Activated T-cell treated with anti-CD3 and anti-CD28 coated beads for 48 hours (primary cell): ENCODE measurements around the gene PPM1H.

Experiments
- DNase-seq: peaks from one replicate; pipeline ENCODE4 v3.0.0-alpha.2; 2020; ENCODE audit warnings: low read depth

PPM1H gene

DNA sequence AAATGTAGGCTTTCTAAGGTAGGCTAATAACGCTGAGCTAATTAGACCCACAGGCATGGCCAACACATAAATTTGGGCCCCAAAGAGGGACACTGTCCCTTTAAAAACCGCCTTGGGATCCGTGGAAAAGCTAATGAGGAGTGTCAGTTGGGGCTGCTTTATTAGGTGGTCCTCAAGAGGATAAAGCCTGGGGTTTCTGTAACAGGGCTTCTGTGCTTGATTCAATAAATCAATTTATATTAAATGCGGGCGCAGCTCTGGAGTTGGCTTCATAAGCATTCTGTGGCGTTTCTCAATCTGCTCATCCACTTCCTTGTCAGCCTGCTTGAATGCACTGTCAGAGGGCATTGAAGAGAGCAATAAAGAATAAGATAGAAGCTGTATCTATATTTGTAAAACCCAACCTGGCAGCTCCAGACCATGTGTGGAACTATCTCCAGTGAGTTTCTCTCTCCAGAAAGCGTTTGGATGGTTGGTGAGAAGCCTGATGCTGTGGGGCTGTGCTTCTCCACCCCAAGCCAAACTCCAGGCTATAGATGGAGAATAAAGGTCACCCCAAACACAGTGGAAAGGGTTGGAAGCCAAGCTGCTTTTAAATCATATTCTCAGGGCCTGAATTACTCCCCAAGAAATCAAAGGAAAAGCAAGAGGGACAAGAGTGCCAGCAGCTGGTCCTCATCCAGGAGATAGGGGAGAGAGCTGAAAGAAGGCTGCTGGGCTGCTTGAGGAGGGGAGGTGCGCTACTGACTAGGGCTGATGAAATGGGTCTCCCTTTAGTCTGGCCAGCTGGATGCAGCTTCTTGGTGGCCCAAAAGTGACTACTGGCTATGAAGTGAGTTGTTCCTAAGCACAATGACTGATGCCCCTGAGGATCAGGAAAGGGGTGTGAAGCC, 222.0 kb downstream of the PPM1H start:
- no peak for DNase-seq

DNA sequence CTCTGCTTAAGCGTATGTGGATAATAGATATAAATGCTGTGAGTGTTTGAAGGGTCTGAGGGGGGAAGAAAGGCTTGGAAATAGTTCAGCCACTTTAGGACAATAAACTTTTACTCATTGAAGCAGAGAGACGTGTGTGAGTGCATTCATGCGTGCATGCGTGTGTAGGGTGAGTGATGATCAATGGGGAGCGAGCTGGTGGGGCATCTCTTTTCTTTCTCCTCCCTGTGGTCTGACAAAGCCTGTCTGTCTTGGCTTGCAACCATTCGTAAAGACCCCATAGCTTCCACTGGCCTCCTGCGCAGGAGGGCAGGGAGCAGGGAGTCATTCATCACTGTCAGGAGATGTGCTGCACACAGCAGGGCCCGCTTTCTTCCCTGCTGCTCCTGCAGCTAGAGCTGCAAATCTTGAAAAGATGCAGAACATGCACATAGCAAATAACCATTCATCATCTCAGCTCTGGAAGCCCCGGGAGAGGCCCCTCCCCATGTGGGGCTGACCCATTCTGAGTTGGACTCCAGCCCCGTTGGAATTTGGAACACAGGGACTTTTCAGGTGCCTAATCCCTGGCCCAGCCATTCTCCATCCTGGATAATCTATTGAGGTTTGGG, 223.2 kb downstream of the PPM1H start:
- DNase-seq: no peak

DNA sequence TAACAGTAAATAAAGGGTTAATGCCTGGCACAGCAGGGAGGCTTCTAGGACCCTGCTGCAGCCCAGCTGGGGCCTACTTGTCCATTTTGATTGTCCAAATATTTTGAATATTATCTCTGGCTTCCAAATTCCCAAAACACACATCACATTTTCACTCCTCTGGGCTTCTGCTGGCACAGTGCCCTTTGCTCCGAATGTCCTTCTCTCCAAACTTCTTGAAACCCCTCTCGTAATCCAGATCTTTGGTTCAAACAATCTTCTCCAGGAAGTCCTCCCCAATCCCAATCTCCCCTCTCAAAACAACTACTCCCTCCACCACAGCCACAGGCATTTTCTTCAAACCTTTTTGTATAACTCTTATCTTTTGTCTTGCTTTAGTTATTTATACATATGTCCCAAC, 225.6 kb downstream of the PPM1H start:
- DNase-seq: no peak

DNA sequence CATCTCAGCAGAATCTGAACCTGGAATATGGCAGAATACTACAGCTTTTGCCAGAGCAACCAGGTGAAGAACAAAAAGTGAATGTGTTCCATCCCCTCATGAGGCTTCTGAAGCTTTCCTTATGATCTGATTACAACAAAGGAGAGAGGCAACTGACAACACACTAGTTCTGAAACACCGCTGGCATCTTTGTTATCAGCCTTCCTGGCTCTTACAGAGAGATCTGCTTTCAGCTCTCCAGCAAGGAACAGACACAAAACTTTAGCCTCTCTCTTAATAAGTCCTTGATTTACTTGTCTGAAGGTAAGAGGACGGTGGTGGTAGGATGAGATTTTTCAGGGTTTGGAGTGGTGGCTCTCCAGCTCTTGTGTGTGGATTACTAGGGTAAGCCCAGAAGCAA, 227.0 kb downstream of the PPM1H start:
- no peak for DNase-seq

DNA sequence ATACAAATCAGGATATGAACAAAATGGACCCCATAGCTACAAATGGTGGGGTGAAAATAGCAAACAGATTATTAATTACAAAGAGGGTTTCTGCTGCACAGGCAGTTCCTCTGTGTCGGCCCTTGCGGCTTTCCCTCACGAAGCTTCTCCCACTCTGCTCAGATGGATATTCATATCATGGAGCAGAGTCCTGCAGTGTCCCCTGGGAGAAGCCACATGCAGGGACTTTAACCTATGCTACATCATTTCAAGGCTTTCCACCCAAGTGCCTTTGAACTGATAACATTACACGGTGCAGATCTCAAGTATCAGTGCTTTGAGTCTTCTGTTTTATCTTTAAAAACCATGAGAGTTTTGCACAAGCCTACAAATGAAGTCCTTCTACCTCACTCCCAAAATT, 229.1 kb downstream of the PPM1H start:
- no peak for DNase-seq

DNA sequence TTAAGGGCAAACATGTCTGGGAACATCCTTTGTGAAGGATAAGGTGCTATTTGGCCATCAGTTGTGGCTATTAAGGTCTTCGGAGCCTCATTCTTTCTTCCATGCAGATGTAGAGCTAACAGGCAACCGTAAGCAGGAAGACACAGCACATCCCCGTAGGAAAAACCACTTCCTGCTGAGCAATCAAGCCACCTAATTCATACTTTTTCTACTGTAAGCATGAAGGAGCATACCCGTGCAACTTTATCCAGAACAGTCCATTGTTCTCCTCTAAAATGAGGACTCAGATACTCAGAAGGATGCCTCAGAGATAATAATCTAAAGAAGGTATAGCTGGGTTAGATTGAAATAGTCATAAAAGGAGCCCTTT, 232.0 kb downstream of the PPM1H start:
- no peak for DNase-seq

DNA sequence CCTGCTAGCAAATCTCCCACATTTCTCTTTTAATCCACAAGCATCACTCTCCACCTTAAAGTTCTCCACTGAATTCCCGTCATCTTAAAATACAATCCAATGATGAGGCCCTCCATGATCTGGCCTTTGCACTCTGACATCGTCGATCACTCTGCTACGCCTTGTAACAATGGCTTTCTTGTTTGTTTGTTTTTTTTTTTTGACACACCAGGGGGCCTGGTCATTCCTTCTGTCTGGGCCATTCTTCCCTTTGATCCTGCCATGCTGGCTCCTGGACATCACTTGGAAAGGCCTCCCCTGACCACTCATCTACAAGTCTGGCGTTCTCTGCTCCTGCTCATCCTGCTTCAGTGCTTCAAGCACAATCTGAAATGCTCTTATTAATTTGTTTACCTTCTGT, 233.5 kb downstream of the PPM1H start:
- no peak for DNase-seq

DNA sequence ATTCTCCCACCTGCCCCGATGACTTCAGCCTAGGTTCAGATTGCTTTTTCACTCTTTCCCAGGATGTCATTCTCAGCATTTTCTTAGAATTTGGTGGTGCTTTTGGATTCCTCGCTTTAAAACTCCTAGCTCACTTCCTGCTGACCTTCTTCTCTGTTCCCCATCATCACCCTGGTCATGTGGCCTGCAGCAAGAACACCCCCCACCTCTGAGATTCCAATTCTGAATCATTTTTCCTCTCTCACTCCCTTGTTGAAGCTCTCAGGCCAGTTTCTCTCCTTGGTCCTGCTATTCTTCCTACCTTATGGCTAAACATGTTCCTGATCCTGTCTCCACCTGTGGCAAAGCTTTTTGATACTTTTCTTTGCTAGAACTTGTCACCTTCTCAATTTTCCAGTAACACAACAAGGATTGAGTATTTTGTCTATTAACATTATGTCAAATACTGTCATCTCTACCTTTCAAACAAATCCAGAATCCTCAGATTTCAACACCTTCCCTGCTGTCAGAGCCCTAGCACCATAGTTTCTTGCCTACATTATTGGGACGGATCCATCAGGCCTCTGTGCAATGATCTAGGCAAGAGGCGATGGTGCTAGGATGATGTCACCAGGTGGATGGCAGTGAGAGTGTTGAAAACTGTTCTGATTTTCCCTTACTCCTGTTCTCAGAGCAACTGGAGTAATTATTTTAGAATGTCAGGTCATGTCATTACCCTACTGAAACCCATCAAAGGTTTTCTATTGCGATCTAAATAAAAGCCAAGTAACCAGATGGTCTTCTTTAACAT, 234.7 kb downstream of the PPM1H start:
- DNase-seq: no peak

DNA sequence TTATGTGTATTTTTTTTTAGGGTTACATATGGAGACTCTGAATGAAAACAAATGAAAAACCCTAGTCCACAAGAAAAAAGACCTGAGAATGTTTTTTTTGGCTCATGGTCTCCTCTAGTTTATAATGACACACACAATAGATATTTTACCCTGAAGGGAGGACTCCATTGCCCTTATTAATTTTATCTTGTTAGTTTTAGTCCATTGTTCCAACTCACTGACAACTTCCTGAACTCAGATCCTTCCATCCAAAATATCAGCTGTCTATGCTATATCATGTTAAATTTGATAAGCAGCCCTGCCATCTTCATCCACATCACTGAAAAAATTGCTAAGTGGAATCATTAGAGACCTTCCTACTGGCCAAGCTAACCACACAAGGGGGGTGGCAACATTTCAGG, 236.2 kb downstream of the PPM1H start:
- no peak for DNase-seq

DNA sequence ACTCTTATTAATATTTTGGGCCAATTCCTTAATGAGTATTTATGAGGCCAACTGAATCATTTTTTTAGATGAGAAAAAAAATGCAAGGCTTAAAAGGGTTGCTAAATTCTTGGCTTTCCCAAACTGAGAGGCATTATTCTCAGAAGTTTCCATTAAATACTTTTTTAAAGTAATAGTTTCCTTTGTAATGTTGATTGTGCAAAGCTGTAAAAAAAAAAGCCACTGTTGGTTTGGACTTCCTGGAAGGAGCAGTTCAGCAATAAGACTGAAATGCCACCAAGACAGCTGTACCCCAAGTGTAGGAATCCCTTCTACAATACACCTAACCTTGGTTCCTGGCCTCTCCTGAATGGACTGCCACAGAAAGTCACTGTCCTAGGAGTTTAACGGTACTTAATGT, 237.1 kb downstream of the PPM1H start:
- no peak for DNase-seq

DNA sequence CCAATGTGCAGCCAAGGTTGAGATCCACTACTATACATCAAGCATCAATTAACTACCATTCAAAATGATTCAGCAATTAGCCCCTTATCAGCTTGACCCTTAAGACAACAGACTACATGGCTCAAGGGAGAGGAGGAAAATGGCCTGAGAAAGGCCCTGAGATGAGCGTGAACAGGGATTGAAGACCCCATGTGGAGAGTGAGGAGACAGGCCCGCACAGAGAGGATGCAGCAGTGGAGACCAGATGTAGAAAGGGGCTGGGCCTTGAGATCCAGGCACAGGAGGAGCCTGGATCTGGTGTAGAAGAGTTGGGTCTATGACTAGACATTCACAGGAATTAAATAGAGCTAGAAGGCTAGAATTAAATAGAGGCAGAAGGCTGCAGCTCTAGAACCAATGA, 239.3 kb downstream of the PPM1H start:
- DNase-seq: no peak

DNA sequence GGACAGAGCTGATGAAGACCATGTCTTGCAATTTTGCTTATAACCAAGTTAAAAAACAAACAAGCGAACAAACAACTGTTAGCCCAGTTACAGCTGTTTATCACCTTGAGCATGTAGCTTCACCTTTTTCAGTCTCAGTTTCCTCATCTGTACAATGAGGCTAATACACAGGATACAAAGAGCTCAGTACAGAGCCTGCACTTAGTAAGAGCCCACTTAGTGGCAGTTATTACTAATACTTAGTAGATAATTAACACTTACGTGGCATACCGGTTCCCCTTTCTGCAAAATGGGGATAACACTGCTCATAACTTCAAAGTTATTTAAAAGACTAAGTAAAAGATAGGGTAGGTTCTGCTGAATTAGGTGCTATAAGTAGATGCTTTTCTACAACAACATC, 240.3 kb downstream of the PPM1H start:
- DNase-seq: no peak

DNA sequence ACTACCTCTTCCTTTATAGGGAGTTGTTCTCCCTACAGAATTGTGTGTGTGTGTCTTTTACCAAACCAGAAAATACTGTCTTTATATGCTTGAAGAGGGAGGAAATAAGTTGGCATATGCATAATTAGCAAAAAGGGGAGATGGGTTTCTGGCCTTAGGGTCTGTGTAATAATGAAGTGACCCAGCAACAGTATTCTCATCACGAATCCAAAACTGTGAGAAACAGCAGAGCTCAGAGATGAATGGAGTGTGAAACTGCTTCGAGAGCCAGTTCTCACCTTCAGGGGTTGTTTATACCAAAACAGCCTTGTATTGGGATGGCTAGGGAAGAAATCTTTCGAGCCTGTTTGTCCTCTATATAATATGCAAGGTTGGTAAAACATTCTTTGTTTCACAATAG, 240.8 kb downstream of the PPM1H start:
- DNase-seq: no peak

DNA sequence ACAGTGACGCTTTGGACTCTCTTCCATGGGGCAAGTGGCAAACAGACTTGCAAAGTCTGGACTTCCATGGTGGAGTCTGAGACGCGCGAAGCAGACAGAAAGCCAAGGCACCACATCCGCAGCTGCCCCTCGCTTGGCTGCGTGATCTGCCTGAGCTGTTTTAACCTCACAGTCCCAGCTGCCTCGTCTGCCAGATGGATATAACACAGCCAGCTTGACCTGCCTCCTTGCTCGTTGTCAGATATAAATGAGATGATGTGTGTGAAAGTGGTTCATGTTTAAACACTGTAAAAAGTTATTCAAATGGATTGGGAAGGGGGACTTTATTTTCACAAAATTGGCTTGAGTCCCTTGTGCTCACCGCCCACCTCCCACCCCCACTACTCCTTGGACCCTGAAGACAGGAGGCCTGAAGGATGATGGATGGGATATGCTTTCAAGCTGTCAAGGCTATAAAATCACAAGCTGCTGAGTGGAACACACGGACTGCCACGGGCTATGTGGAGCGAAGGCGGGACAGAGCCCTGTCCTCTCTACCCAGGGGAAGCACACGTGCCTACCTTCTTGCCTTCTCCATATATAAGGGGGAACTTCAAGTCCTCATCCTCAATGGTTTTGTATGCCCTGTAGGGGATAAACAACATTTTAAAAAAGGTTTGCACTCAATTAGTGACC, 241.4 kb downstream of the PPM1H start:
- no peak for DNase-seq

DNA sequence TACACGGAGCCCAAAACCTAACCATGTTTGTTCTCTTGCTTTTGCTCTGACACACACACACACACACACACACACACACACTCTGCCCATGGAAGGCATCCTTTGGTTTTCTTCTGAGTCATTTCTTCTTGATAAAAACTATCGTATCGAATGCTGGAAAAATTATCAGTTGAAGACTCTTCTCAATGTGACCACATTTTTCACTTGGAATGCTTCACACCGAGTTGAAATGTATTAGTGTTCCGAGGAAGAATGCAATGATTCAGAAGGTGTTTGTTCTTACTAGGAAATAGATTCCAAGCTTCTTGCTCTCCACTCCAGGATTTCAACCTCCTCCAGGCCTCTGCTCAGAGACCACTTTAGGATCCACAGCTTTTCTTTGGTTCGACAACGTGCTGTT, 242.1 kb downstream of the PPM1H start:
- DNase-seq: no peak

DNA sequence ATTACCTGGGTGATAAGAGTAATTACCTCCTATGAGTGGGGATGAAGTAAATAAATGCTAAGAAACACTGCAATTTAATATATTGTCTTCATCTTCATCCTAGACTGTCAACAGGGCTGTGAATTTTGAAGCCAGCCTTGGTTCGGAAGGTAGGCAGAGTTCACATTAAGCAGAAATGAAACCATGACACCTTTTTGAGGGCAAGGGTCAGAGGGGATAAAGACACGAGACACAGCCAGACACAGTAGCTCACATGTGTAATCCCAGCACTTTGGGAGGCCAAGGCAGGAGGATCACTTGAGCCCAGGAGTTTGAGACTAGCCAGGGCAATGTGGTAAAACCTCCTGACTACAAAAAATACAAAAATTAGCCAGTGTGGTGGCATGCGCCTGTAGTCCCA, 243.6 kb downstream of the PPM1H start:
- DNase-seq: no peak

DNA sequence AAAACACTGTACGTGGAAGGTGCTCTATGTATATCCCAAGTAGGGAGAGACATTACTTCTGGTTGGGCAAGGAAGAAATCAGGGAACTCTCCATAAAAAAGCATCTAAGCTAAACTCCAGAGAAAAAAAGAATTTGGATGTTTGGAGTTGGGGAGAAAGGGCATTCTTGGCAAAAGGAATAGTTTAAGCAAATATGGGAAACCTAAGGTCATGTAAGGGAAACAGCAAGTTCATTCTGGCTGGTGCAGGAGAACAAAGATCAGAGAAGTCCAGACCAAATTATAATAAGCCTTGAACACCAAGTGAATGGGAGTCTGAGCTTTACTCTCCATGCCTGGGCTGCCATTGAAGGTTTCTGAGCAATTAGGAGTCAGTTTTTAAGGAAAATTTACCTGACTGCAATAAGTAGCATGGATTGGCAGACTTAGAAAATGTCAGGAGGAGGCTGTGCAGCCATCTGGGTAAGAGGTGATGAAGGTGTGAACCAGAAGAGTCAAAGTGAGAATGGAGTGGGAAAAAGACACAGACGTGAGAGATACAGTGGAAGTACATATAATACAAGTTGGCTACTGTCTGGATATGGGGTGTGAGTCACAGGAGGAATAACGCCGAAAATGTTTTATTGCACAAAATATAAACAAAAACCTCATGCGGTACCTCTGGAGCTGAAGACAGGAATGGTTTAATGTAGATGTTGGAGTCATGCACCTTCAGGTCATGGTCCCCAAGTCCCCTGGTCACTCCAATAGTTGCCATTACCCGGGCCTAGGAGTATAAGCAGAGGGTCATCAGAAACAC, 245.7 kb downstream of the PPM1H start:
- no peak for DNase-seq

DNA sequence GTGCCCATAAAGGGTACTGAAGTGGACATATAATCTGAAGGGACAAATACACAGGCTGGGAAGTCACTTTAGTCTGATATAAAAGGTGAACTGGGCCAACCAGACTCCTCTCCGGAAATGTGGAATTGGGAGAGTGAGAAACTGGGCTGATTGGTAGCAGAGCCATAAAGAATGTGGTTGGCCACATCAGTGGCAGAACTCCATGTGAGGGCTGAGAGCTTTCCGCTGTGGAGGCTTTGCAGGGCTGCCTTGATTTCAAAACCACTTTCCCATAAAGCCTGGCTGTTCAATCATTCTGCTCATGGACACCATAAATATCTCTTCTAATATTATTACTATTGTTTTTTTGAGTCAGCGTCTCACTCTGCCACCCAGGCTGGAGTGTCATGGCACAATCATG, 248.0 kb downstream of the PPM1H start:
- no peak for DNase-seq

DNA sequence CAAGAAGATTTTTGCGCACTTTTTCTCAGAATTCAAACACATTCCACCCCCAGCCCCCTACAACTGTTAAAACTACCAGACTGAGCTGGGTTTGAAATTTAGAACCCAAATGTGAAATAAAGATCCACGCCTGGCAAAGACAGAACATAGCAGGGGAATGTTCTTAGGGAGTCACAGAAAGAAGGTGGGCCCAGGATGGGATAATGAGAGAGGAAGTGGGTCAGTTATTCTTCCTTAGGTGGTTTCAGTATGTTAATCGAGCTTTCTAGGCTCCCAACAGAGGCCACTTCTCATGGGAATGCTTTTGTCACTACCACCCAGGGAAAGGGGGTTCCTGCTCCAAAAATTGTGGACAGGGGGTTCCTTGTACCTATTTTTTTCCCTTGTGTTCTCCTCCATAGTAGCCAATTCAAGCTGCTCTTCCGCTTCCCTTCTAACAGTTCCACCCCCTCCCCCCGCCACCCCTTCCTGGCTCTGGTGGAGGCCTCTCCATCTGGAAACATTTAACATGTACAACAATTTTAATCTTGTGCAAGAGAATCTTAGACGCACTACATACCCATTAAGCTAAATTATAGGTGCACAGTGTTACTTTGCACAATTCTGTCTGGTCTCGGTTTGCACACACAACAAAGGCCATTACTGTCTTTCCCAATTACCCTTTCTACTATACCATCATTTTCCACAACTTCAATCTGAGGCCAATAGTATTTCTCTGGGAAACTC, 250.2 kb downstream of the PPM1H start:
- no peak for DNase-seq

DNA sequence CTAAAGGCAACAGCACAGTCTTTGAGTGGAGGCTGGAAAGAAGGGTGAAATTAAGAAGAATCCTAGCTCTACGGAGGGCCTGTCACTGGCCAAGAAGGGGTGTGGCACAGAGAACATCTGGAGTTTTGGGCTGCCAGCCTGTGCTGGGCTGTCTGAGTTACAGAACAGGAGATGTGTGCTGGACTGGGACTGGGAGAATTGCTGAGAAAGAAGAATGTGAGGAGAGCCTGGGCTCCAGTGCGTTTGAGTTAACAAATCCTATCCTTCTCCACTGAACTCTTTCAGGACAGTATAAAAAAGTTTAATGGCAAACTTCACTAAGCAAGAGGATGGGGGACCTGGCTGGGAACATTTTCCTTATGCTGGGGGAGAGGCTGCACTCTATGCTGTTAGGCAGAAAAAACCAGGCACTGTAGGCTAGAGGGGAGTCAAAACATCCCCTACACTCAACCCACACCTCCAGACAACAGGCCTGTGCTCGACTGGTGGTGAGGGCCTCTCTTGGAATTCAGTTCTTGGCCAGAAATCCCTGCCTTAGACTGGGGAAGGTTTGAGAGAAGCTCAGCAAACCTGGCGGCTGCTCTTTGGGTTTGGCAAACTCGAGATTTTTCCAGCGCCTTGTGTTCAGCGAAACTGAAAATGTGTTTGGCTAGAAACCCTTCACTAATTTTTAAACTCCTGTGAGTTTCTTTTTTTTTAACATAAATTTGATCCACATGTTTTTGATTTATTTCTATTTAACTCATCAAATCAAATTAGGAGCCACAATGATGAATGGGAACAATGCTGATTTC, 251.0 kb downstream of the PPM1H start:
- DNase-seq: no peak
